CD4-positive, alpha-beta T cell treated with Interleukin-6 for 4 hours (primary cell): ENCODE results near the gene CYFIP1.

ENCODE experiments used
- DNase-seq: peaks from one replicate; pipeline ENCODE4 v3.0.0-alpha.2; 2020; ENCODE audit warnings: mixed read lengths

The CYFIP1 gene

DNA sequence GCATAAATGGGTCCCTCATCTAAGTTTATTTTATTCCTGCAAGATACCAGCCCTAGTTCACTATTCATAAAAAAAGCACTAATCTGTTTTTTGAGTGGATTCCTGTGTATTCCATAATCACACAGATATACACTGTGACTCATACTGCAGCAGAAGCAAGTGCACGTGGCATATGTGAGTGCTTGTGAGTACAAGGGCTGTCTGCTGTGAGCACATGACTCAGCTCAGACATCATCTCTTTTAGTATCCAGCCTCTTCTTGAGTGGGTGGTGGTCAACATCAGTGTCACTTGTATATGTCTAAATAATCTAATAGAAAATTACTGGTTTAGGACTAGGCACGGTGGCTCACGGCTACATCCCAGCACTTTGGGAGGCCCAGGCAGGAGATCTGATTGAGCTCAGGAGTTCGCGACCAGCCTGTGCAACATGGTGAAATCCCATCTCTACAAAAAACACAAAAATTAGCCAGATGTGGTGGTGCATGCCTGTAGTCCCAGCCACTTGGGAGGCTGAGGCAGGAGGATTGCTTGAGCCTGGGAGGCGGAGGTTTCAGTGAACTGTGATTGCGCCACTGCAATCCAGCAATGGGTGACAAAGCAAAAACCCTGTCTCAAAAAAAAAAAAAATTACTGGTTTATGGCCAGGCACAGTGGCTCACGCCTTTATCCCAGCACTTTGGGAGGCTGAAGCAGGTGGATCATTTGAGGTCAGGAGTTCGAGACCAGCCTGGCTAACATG lies 91.9 kb downstream of the CYFIP1 start:
- no peak for DNase-seq

DNA sequence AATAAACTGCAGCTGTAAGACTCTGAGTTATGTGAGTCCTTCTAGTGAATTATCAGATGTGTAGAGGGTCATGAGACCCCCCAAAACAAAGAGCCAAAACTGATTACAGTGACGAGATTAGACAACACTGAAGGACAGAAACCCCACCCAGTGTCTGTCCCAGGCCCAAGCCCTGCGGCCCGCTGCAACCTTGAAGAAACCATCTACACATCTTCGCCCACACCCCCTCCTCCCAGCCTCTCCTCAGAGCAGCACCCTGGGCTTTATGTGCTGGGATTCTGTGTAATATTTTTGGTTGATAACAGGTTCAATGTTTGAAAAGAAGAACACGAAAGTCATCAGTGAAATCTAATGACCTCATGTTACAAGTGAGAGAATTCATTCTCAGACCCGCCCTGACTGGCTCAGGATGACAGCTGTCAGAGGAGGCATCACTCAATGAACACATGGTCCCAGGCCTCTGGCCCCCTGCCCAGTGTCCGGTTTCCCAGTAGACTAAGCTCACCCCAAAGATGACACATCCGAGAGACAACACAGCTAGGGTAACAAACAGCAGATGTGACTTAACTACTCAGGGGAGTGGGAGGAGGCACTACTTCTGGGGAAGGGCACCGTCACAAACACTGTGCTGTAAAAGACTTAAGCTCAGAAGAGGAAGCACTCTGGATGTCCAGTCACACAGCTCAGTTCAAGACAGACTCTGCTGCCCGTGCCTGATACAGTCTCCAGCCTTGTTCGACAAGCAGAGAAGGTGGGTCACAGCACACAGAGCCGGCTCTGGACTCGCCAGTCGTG lies 92.8 kb downstream of the CYFIP1 start:
- no peak for DNase-seq

DNA sequence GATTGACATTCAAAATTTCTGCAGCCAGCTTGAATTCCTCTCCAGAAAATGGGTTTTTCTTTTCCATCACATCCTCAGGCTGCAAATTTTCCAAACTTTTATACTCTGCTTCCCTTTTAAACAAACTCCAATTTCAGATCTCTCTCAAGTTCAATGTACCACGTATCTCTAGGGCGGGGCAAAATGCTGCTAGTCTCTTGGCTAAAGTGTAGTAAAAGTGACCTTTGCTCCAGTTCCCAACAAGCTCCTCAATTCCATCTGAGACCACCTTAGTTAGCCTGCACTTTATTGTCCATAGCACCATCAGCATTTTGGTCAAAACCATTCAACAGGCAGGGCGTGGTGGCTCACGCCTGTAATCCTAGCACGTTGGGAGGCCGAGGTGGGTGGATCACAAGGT lies 95.0 kb downstream of the CYFIP1 start:
- DNase-seq = no peak

DNA sequence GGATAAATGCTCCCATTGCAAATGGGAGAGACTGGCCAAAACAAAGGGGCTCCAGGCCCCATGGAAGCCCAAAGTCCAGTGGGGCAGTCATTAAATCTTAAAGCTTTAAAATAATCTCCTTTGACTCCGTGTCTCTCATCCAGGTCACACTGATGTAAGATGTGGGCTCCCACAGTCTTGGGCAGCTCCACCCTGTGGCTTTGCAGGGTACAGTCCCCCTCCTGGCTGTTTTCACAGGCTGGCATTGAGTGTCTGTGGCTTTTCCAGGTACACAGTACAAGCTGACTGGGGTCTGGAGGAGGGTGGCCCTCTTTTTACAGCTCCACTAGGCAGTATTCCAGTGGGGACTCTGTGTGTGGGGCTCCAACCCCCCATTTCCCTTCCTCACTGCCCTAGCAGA lies 95.8 kb downstream of the CYFIP1 start:
- no peak for DNase-seq

DNA sequence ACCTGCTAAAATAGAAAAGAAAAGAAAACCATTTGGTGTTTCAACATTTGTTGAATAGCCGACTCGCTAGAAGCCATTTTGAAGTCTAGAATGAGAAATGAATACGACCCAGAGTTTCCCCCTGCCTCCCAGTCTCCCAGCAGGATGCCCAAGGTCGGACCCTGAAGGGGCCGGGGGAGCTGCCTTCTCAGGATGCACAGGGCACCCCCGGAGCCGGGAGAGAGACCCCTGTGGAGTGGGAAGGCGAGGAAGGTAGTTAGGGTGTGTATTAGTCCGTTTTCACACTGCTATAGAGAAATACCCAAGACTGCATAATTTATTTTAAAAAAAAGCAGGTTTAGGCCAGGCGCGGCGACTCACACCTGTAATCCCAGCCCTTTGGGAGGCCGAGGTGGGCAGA lies 97.0 kb downstream of the CYFIP1 start:
- DNase-seq = no peak

DNA sequence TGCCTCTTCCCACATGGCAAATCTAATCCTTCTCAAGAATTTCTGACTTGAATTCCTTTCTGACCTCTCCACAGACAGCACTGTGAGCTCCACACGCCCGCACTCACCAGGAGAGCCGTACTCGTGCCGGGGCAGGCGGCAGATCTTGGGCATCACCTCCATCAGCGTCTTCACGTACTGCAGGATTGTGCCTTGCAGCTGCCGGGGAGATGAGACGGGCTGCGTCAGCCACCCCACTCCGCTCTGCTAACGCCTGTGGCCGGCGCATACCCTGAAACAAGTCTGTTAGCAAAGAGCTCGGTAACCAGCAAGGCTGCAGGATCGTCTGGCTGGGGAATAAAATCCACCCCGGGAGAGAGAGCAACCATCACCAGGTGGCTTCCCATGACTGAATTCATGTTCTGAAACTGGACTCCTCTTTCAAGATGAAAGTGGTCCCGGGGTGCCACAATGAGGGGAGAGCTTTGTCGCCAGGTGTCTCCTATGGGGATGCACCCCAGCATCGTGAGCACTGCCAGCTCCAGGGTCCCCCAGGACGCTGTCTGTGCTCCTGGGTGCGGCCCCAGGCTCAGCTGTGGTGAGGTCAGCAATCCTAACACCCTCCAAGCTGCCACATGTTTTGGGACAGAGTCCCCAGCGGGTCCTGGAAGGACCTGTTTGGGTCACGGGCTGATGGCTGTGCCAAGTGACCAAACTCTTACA lies 98.3 kb downstream of the CYFIP1 start:
- DNase-seq = no peak

DNA sequence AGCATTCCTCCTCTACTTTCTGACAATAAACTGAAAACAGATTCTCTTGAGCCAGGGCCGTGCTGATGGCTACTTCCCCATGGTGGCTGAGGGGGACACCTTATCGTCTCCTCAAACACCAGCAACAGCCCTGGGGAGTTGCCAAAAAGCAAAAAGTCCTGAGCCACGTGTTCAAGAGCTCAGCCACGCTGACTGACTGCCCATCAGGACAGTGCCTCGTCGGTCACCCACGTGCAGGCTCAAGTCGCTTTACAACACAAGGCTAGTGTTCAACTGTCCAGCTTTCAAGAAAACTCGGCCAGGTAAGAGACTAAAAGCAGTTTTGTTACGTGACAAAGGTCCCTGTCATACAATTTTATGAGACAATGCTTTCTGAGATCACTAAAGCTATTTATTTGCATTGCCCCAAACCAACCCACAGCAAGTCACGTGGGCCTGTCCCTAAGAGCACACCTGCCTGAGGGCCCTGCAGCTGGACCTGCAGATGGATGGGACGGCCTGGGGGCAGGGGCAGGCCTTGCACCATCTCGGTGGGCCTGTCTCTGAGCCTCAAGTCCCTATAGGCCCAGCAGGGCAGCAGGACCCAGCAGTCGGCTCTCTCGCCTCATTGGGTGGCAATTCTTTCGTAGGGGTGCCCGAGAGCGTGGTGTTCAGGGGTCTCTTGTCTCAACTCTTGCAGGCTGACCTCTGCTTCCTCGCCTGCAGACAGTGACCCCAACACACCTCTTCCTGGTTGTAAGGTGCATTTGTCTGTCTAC lies 99.0 kb downstream of the CYFIP1 start:
- no peak for DNase-seq

DNA sequence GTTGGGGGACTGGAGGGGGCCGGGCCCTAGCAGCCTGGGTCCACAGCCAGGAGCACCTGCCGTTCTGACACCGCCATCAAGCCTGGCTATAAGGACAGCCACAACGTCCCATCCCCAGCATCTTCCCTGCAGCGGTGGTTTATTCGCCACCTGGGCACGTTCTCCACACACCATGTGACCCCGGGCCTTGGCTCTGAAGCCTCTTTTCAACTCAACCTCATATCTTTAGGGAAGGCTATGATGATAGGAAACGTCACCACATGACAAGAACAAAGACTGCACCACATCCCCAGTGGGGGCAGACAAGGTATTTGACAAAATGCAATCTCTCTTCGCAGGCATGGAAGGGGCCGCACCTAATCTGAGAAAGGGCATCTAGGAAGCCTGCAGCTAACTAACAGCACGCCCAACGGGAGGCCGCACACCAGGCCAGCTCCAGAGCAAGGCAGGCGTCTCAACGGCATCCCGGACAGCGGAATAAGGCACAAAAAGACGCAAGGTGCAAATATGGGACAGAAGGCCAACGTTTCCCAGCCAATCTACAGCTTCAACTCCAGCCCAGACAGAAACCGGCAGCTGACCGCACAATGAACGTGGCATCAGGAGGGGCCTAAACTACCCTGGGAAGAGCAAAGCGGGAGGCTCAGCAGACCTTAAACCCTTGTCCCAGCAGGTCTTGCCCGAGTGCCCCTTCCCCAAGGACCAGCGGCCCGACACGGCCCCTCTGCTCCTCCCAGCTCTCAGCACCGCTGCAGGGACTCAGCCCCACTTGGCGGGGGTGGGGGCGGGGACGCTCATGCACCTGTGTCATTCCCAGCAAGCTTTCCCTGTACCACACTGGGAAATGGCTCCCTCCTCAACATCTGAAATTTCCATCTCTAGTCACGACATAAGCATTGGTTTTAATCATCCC lies 99.8 kb downstream of the CYFIP1 start:
- DNase-seq = no peak

DNA sequence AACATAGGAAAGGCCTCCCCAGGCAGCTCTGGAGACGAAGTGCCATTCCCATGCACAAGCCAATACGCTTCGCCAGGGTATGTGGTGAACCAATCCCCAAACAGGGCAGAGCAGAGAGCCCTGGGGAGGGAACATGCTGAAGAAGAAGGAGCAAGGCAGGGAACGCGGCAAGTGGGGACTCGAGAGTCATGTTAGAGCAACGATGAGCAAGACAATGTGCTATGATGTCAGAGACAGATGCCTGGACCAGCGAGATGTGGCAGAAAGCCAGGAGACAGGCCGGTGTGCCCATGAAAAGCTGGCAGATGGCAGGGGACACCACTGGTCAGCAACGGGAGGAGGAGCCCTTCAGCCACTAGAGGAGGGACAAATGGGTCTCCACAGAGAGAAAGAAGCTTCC lies 102.1 kb downstream of the CYFIP1 start:
- no peak for DNase-seq

DNA sequence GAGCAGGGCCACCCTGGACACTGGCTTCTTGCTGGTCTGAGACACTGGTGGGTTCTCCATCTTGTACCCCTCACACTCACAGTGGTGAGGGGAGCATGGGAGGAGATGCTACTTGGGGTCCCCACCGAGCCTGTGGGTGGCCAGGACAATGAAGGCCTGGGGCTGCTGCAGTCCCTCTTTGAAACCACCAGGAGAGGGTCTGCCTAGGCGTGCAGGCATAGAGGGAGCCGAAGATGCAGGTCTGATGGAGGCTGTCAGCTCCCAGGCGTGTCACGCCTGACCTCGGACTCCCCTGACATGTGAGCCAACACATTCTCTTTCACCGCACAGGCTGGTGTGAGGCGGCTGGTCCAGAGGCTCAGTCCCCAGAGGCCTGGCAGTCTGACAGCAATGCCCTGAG lies 102.6 kb downstream of the CYFIP1 start:
- DNase-seq = no peak

DNA sequence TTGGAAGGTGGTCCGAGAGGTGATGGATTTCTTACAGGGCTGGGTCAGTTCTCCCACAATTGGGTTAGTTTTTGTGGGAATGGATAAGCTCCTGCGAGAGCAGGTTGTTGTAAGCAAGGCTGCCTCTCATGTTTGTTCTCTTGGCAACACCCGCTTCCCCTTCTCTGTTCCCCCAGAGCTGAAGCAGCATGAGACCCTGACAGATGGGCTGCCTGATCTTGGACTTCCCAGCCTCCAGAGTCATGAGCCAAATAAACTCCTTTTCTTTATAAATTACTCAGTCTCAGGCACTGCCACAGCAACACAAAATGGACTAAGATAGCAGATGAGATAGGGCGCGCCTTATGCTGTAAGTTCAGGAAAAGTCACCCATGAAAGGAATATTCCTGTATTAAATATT lies 103.1 kb downstream of the CYFIP1 start:
- DNase-seq = no peak

DNA sequence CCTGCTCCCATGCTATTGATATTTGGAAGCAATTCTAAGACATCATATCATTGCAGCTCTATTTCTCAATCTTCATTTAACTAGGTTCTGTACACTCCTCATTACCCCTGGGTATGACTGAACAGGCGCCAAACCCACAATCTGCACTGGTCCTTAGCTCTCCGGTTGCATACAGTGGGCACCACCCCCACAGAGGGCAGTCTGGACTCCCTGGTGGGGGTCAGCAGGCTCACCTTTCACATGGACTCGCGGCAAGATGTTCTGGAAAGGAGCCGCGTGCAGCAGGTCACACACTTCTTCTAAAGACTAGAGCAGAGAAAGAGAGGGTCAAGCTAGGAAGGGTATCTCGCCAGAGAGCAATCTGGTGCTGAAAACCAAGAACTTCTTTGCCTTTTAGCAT lies 105.2 kb downstream of the CYFIP1 start:
- DNase-seq = no peak

DNA sequence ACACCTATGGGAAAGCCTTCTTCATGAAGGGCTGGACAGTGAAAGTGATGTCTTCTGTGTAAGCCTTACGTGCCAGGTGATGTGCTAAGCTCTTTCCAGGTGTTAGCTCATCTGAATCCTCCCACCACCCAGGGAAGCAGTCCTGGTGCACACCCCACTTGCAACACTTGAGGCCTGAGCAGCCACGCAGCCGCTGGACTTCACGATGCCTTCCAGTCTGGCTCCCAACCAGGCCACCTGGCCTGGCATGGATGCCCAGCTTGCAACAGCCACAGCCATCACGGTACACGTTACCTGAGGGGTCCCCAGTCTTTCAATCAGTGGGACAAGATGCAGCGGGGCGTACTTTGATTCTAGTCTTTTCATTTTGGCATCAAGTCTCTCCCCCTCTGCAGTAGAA lies 105.9 kb downstream of the CYFIP1 start:
- DNase-seq = no peak

DNA sequence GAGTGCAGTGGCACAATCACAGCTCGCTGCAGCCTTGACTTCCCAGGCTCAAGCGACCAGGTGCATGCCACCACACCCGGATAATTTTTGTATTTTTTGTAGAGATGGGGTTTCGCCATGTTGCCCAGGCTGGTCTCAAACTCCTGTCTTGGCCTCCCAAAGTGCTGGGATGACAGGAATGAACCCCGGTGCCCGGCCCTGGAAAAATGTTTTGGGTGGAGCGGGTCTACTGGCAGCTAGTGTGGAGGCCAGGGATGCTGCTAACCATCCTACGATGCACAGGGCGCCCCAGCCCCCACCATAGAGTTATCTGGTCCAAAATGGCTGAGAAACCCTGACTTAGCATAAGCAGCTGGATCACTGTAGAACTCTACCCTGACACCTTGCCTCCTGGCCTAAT lies 106.3 kb downstream of the CYFIP1 start:
- DNase-seq = no peak

DNA sequence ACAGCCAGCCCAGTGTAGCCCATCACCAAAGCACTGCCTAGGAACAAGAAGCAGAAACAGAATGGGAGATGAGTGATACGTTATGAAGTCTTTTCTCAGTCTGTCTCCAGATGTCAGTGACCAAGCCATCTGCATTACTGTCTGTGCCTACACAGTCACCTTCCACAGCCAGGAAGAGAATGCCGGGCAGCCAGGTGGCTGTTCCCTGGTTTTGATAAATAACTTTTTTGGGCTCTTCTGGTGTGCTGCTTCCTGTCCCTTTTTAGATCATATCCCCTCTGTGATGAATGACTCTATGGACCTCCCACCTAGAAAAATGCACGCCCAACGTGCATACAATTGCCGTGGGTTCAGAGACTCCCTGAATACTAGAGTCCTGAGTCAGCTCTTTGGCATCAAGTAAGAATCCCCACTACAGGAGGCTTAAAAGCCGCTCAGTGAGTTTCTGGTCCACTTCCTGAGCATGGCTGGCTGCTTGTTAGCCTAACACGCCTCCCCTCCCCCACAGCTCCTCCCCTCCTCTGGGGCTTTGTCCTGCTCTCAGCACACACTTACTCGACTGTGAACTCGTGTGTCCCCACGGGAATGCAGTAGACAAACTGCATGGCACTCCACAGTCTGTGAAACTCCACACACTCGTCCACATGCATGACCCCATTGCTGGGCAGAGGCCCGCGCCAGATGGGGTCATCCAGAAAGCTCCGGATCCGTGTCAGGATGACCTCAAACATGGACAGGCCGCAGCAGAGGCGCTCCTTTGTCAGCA lies 107.0 kb downstream of the CYFIP1 start:
- no peak for DNase-seq

DNA sequence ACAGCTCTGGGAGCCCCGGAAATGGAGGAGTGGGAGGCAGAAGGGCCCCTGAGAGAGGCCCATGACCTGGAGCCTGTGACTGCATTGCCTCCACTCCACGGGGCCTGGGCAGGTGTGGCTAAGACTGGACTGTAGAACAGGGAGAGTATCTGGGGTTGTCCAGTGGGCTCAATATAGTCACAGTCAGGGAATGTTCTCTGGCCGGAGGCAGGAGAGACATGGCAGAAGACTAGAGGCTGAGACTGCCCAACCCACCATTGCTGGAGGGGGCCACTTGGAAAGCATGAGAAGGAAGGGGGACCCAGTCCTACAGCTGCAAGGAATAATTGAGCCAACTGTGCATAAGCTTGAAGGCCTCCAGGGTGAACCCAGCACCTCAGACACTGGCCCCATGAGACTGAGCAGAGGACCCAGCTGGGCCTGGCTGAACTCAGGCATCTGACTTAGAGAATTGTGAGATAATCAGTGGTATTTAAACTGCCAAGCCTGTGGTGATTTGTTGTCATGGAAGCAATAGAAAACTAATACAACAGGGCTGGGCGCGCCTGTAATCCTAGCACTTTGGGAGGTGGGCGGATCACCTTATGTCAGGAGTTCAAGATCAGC lies 108.6 kb downstream of the CYFIP1 start:
- no peak for DNase-seq

DNA sequence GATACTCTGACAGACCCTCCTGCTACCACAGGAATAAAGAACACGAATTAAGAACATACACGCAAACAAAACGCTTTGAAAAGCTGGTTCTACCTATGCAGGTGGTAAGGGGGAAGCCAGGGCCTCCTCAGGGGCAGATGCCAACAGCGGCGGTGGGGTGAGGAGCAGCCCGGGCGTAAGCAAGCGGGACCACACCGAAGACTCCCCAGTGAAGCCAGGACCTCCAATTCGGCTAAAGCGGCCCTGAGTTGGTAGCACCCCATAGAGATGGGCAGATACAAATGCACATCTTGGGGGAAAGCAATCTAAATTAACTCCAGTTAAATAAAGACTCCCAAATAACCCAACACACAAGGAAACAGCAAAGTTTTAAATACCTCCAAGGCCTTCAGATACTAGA lies 109.3 kb downstream of the CYFIP1 start:
- DNase-seq = no peak

DNA sequence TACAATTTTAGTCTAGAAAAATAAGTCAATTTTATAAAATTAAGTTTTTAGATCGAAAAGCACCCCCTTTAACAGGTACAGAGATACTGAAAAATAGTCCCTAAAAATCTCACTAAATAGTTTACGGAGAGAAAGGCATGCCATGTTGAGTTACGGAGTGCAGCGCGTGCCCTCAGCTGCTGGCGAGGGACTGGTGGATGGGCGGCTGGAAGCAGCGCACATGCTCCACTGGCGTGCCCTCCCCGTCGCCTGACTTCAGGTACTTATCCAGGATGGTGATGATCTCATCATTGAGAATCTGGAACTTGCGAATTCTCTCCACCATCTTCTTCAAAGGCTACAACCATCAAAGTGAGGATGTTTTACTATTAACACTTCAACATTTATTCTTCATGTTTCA lies 110.3 kb downstream of the CYFIP1 start:
- DNase-seq = no peak

DNA sequence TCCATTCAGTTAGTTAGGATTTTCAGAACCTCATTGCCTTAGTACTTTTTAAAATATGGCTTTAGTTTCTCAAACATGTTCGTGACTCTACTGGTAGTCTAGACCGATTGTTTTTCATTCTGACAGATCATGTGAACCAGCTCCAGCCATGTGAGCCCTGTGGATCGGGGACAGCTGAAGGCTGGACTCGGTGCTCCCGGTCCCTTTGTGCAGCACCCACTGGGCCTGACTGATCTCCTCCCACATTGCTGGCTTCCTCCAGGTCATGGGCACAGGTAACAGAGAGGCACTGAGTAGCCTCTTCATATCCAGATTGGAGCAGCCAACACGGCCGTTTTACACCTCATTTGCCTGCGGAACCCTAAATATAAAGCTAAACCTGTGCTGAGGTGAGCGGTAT lies 111.2 kb downstream of the CYFIP1 start:
- DNase-seq = no peak

DNA sequence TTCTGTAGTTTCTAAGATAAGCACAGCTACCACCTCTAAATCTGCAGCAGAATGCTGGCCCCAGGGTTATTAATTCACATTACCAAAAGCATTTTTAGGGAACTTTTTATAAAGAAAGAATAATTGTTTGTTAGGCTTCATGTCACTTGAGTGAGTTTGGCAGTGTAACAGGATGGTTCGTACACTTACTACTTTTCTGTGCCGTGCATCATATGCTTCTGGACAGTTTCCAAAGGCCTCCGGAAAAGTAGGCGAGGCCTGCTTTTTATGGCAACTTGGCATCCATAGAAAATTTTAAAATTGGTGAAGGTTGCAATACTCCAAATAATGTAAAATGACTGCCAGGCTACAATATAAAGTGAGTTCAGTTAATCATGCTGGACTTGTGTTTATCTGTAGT lies 111.7 kb downstream of the CYFIP1 start:
- no peak for DNase-seq

DNA sequence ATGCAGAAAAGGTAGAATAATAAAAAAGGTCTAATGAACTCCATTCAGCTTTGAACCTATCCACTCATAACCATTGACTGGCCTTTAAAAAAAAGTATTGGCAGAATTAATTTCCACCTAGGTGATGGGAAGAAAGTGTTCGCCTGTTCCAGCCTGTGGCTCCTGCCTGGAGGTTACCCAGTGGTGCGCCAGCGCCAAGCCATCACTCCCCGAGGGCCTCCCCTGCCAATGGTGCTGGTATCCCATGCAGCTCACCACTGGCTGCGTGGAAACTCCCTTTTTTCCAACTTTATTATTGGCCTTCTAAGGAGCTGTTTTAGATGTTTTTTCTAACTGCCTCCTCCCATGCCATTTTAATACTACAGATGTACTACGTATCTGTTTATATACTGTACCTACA lies 112.3 kb downstream of the CYFIP1 start:
- no peak for DNase-seq
